K562 (cell line): ENCODE measurements around the gene MYL6B. TPM values are rescaled to one million over a fixed set of nuclear protein-coding genes. Genes with fewer than 3 reads are reported as not detected.

Experiments
- ATAC-seq: fragments of 200-7000 bp; cut with Tn5 transposase; 3 replicates; pipeline ENCODE4 v1.9.1; 2020; ENCODE audit warnings: moderate library complexity
- BruUV-seq: library from RNA; stranded (reverse); fragments of 400-500 nt; replicated peaks from 2 replicates; lab custom pipeline; 2021; lab: Mats Ljungman, UMichigan
- CTCF ChIA-PET: fragments of 300-600 bp; formaldehyde crosslinking; extraction: SDS; loops from one replicate; lab custom pipeline; 2021; ENCODE audit warnings: low intra/inter-chr PET ratio; lab: Yijun Ruan, JAX
- POLR2A ChIA-PET: fragments of 300-600, 350-650 bp; sonication (Branson Sonifier 250); formaldehyde crosslinking; extraction: SDS; loops from one replicate; lab custom pipeline; 2021; ENCODE audit warnings: antibody characterized with exemption, inconsistent platforms; lab: Yijun Ruan, JAX
- DNase-seq, 4 experiments: peaks; one replicate each; pipeline versions ENCODE4 v3.0.0 to v3.0.0-alpha.2; 2011 to 2018; ENCODE audit warnings: low spot score in 3 of 4, mixed read lengths in 3 of 4; ENCODE audit errors: extremely low read depth in 1 of 4
- FAIRE-seq: peaks from 2 replicates; lab custom pipeline; 2011; peaks lifted over from hg19 to GRCh38; lab: Jason Lieb, UNC
- H2AFZ ChIP-seq: 2 replicates; pipeline ENCODE4 v1.6.0; 2011; ENCODE audit warnings: low read depth, low read length, control low read depth, inconsistent platforms
- H3K27ac ChIP-seq: fragments of 200-600 bp; 3 replicates; pipeline ENCODE4 v1.8.0; 2011; ENCODE audit warnings: low read depth, mild to moderate bottlenecking, control low read depth, inconsistent platforms, low read length, moderate library complexity, mixed read lengths; ENCODE audit errors: extremely low read depth
- H3K27me3 ChIP-seq, 2 experiments: fragments of 300-600 bp in 1 of 2; 2 replicates in 1 of 2; 3 replicates in 1 of 2; pipeline versions ENCODE4 v1.6.0 to v1.8.0; 2011; ENCODE audit warnings: inconsistent platforms in 2 of 2, low read length in 2 of 2, mild to moderate bottlenecking in 1 of 2, mixed read lengths in 1 of 2, moderate library complexity in 1 of 2; ENCODE audit not compliant: control insufficient read depth in 2 of 2, insufficient read depth in 2 of 2
- H3K36me3 ChIP-seq: fragments of 300-600 bp; 3 replicates; pipeline ENCODE4 v1.8.0; 2011; ENCODE audit warnings: mild to moderate bottlenecking, low read length, inconsistent platforms; ENCODE audit not compliant: control insufficient read depth, insufficient read depth
- H3K4me1 ChIP-seq, 2 experiments: fragments of 200-600 bp in 1 of 2; replicated peaks in 1 of 2; 2 replicates in 1 of 2; 3 replicates in 1 of 2; pipeline versions ENCODE4 v1.5.1 to v1.8.0; 2011; ENCODE audit warnings: inconsistent platforms in 2 of 2, low read length in 2 of 2, mild to moderate bottlenecking in 1 of 2, mixed read lengths in 1 of 2, moderate library complexity in 1 of 2; ENCODE audit not compliant: control insufficient read depth in 2 of 2, insufficient read depth in 2 of 2
- H3K4me2 ChIP-seq: 2 replicates; pipeline ENCODE4 v1.6.1; 2011; ENCODE audit warnings: low read length, control low read depth, inconsistent platforms, mixed read lengths; ENCODE audit not compliant: insufficient read depth
- H3K4me3 ChIP-seq: fragments of 200-600 bp; sonication (generic), shearing (Covaris generic); 2 replicates; pipeline ENCODE4 v1.5.1; 2016; ENCODE audit warnings: control low read depth, inconsistent platforms
- H3K79me2 ChIP-seq: fragments of 200-600 bp; 3 replicates; pipeline ENCODE4 v1.8.0; 2011; ENCODE audit warnings: low read length, inconsistent platforms; ENCODE audit not compliant: control insufficient read depth, insufficient read depth
- H3K9ac ChIP-seq, 2 experiments: 2 replicates each; pipeline versions ENCODE4 v1.6.0 to v1.6.1; 2011; ENCODE audit warnings: low read depth in 2 of 2, low read length in 2 of 2, control low read depth in 1 of 2, inconsistent platforms in 1 of 2, mild to moderate bottlenecking in 1 of 2, mixed read lengths in 1 of 2; ENCODE audit not compliant: insufficient read depth in 1 of 2
- H3K9me1 ChIP-seq: one replicate; pipeline ENCODE4 v1.6.0; 2011; ENCODE audit warnings: inconsistent platforms, mild to moderate bottlenecking, low read length, moderate library complexity; ENCODE audit not compliant: control insufficient read depth, insufficient read depth
- H3K9me3 ChIP-seq: replicated peaks from 2 replicates; pipeline ENCODE4 v1.5.1; 2011; ENCODE audit warnings: low read depth, low read length, inconsistent platforms; ENCODE audit not compliant: control insufficient read depth, insufficient read depth
- H4K20me1 ChIP-seq: replicated peaks from 2 replicates; pipeline ENCODE4 v1.6.1; 2011; ENCODE audit warnings: low read length, inconsistent platforms, mixed read lengths; ENCODE audit not compliant: control insufficient read depth, insufficient read depth
- BCLAF1 ChIP-seq, 2 experiments: fragments of 450-650 bp in 1 of 2; IDR thresholded peaks; 2 replicates each; pipeline ENCODE4 v1.6.1; 2011 to 2017; ENCODE audit warnings: low read depth in 2 of 2, antibody characterized with exemption in 1 of 2, borderline replicate concordance in 1 of 2, low read length in 1 of 2, mild to moderate bottlenecking in 1 of 2, mixed read lengths in 1 of 2; ENCODE audit not compliant: control insufficient read depth in 1 of 2
- CHD1 ChIP-seq: fragments of 200-600 bp; sonication (generic); IDR thresholded peaks from one replicate; pipeline ENCODE4 v1.6.1; 2012; ENCODE audit warnings: mild to moderate bottlenecking, moderate library complexity, low read length, inconsistent platforms
- KLF13 ChIP-seq: fragments of 450-650 bp; IDR thresholded peaks from 2 replicates; pipeline ENCODE4 v1.6.1; 2016; ENCODE audit warnings: missing genetic modification characterization, low read depth, mild to moderate bottlenecking, missing compliant biosample characterization, moderate library complexity, borderline replicate concordance
- MTA2 ChIP-seq: fragments of 450-650 bp; IDR thresholded peaks from 2 replicates; pipeline ENCODE4 v1.6.1; 2016; ENCODE audit warnings: low read depth
- SMARCE1 ChIP-seq: fragments of 450-650 bp; IDR thresholded peaks from 2 replicates; pipeline ENCODE4 v1.7.1; 2016; ENCODE audit warnings: mild to moderate bottlenecking
- SP1 ChIP-seq: sonication (generic); formaldehyde crosslinking; IDR thresholded peaks from 2 replicates; pipeline ENCODE4 v1.8.1; 2022; ENCODE audit warnings: mild to moderate bottlenecking, missing genetic modification reagents
- TAL1 ChIP-seq: fragments of 450-650 bp; IDR thresholded peaks from 2 replicates; pipeline ENCODE4 v1.6.1; 2016; ENCODE audit warnings: mild to moderate bottlenecking
- ZNF263 ChIP-seq: sonication (generic); formaldehyde crosslinking; IDR thresholded peaks from 2 replicates; pipeline ENCODE4 v1.8.0; 2022; ENCODE audit warnings: mild to moderate bottlenecking, missing genetic modification reagents, borderline replicate concordance
- ZNF592 ChIP-seq: fragments of 450-650 bp; IDR thresholded peaks from 2 replicates; pipeline ENCODE4 v1.6.1; 2017; ENCODE audit warnings: antibody characterized with exemption, mild to moderate bottlenecking
- ZZZ3 ChIP-seq: fragments of 450-650 bp; IDR thresholded peaks from 2 replicates; pipeline ENCODE4 v1.6.1; 2016; ENCODE audit warnings: antibody characterized with exemption, mild to moderate bottlenecking, moderate library complexity
- WGBS: fragments of 100-300 bp; shearing (Covaris generic); methylation state at CpG from one replicate; pipeline ENCODE4 v1.1.6; 2016; ENCODE audit warnings: low coverage, mixed read lengths; ENCODE audit not compliant: insufficient coverage; ENCODE audit errors: missing lambda C conversion rate; 5-methylcytosine and 5-hydroxymethylcytosine counted together
- in situ Hi-C: fragments of 300-500 bp; cut with MboI; formaldehyde crosslinking; loops from 4 replicates; pipeline ENCODE4 v1.15.0; 2018; ENCODE audit warnings: inconsistent platforms, mixed read lengths
- intact Hi-C: fragments of 100-400 bp; cut with micrococcal nuclease; formaldehyde crosslinking; loops from 2 replicates; pipeline ENCODE4 v1.14.2; 2022
- polyA plus RNA-seq, 8 experiments: library from polyadenylated mRNA; depleted of rRNA in 4 of 8; stranded (reverse) in 5 of 8; unstranded in 3 of 8; fragments of >200 nt; fragmentation: Nextera tagmentation in 2 of 8; fragmentation: Illumina TruSeq in 1 of 8; extraction: Ambion mirVana in 2 of 8; extraction: Trizol in 1 of 8; gene quantifications; 2 replicates each; pipeline versions ENCODE4 v1.2.1 to v1.2.3, GENCODE V29; 2011 to 2014; ENCODE audit warnings: inconsistent platforms in 1 of 8, missing spikeins in 1 of 8
- total RNA-seq, 7 experiments: library from RNA; depleted of rRNA in 6 of 7; stranded (reverse); fragments of >200 nt in 6 of 7; fragmentation: Illumina TruSeq in 2 of 7; extraction: Trizol in 2 of 7; gene quantifications; 2 replicates each; pipeline versions ENCODE4 v1.2.1 to v1.2.3, GENCODE V29; 2011 to 2021; ENCODE audit warnings: low replicate concordance in 1 of 7

MYL6B gene
- total and polyA plus RNA-seq, 9 of the 15 experiments (the other 6 are each of a cell fraction or from before 2014, with no cell fraction given) = 42.8 to 77.3 (median 68.6) TPM

- BruUV-seq = TSS peak; percentile 92
- in situ Hi-C loops = no loop called here
- TF ChIP-seq ZNF592 = peak; percentile 62; the same call in 1 of the 2 replicates
- 0 out of 4 replicates have a peak, but pooled peaks have one; percentile 39 to 71 for TF ChIP-seq BCLAF1 (IDR thresholded peaks at IDR 0.05; ENCODE audit: borderline replicate concordance in 1 of 2, control insufficient read depth in 1 of 2, low read depth in 2 of 2, low read length in 1 of 2)
- peak; percentile 71; the same call in 1 of the 2 replicates for TF ChIP-seq KLF13 (tag)
- TF ChIP-seq ZNF263 (CRISPR knock-in tag) = no peak; the same call in 1 of the 2 replicates
- peak; percentile 88 for TF ChIP-seq CHD1
- peak; percentile 99 for TF ChIP-seq ZZZ3
- TF ChIP-seq MTA2 = no peak
- TF ChIP-seq TAL1 = no peak
- peak; percentile 94 for TF ChIP-seq SP1 (CRISPR knock-in tag)
- 0 out of 2 replicates have a peak, but pooled peaks have one; percentile 13 for TF ChIP-seq SMARCE1
Measured at GRCh38 chr12:56116267-56117081, 35.9 kb upstream of the MYL6B start, which contains the start of gene RPL41. Gene RPL41, plus strand, starts transcription at chr12:56116633.

More at GRCh38 chr12:56116267-56117081, 35.9 kb upstream of the MYL6B start, which contains the start of gene RPL41:
- 1% methylated on average over 34 of the region's 34 CpGs for WGBS
- FAIRE-seq (peak; percentile 88), DNase-seq (peak; percentile 80 to 97 (median 87)), ATAC-seq (peak; percentile 55)
- H4K20me1 ChIP-seq = no peaks in the 10 kb centered on the region
- peak within 1 kb of the TSS; percentile 95 for H3K4me2 ChIP-seq
- H3K4me3 ChIP-seq = peak within 1 kb of the TSS; percentile 59
- H3K9me3 ChIP-seq = peaks cover 8% of the 10 kb centered on the region
- intact Hi-C loops = loop anchor here (5.0 kb wide), 2 partner anchors 41 to 521 kb away; partner anchors contain the start of gene MYL6
- H3K9ac ChIP-seq = peak within 1 kb of the TSS; percentile 90 to 97
- H3K9me1 ChIP-seq = no peaks in the 10 kb centered on the region
- ChIA-PET POLR2A (interaction anchor here (0.6 to 5.3 kb wide), 19 partner anchors 10 to 244 kb away, joined by 3 to 125 read pairs (median 6); partner anchors contain the start of genes COQ10A, ESYT1, MYL6 and PA2G4), CTCF (interaction anchor here (0.5 kb wide), 1 partner anchor 42 kb away, joined by 3 read pairs; the partner anchor contains the start of gene MYL6)
- H3K4me1 ChIP-seq = peaks cover 16 to 17% of the 10 kb centered on the region in 2 experiments
- peak within 1 kb of the TSS; percentile 100 for H2AFZ ChIP-seq
- H3K79me2 ChIP-seq = peaks cover 28% of the 10 kb centered on the region
- H3K36me3 ChIP-seq = peaks cover 54% of the 10 kb centered on the region
- no peaks in the 10 kb centered on the region for H3K27me3 ChIP-seq
- H3K27ac ChIP-seq = peak within 1 kb of the TSS; percentile 97
